Colonic mucosa (tissue), 4 donors: Measurements from ENCODE around the gene AMOT. TPM values are rescaled to one million over a fixed set of nuclear protein-coding genes. Genes with fewer than 3 reads are reported as not detected.

Experiments used
- DNase-seq: peaks from one replicate; pipeline ENCODE4 v3.0.0-alpha.2; 2020
- H3K27ac ChIP-seq: fragments of 200-600 bp; one replicate; pipeline ENCODE4 v1.8.0; 2021
- H3K27me3 ChIP-seq: fragments of 200-600 bp; one replicate; pipeline ENCODE4 v1.8.0; 2021
- H3K36me3 ChIP-seq: fragments of 200-600 bp; one replicate; pipeline ENCODE4 v1.8.0; 2021
- H3K4me1 ChIP-seq: fragments of 200-600 bp; one replicate; pipeline ENCODE4 v1.8.0; 2021; ENCODE audit warnings: mild to moderate bottlenecking
- H3K4me3 ChIP-seq: fragments of 200-600 bp; one replicate; pipeline ENCODE4 v1.8.0; 2021
- H3K9ac ChIP-seq, 2 donors: one replicate each; pipeline ENCODE4 v1.7.0; 2013; ENCODE audit warnings: control low read depth in 2 of 2, low read depth in 2 of 2, low read length in 2 of 2
- H3K9me3 ChIP-seq: fragments of 200-600 bp; one replicate; pipeline ENCODE4 v1.8.0; 2021
- intact Hi-C: fragments of 100-400 bp; cut with DNase I; formaldehyde crosslinking; loops from one replicate; pipeline ENCODE4 v1.14.1; 2022
- total RNA-seq, 2 donors: library from RNA; stranded (reverse); fragmentation: NEBNext Ultra II Directional in 1 of 2; extraction: Animal tissue kit (Norgen Biotek cat#: 25700) in 1 of 2; gene quantifications; one replicate each; pipeline ENCODE4 v1.2.1, GENCODE V29; 2021
- TF ChIP-seq, protein P1 (sequence below): fragments of 200-600 bp; IDR thresholded peaks from one replicate; pipeline ENCODE4 v1.8.0; 2022; ENCODE audit warnings: antibody characterized with exemption, mild to moderate bottlenecking
- donor health status: healthy.
- donor health status: DM: no; HTN: no; CAD: no.
- donor health status: DM: no; HTN: no; CAD: no.

Gene AMOT
- total RNA-seq, 2 donors from 2014 or later, result 23.3 to 24.2 TPM

DNA sequence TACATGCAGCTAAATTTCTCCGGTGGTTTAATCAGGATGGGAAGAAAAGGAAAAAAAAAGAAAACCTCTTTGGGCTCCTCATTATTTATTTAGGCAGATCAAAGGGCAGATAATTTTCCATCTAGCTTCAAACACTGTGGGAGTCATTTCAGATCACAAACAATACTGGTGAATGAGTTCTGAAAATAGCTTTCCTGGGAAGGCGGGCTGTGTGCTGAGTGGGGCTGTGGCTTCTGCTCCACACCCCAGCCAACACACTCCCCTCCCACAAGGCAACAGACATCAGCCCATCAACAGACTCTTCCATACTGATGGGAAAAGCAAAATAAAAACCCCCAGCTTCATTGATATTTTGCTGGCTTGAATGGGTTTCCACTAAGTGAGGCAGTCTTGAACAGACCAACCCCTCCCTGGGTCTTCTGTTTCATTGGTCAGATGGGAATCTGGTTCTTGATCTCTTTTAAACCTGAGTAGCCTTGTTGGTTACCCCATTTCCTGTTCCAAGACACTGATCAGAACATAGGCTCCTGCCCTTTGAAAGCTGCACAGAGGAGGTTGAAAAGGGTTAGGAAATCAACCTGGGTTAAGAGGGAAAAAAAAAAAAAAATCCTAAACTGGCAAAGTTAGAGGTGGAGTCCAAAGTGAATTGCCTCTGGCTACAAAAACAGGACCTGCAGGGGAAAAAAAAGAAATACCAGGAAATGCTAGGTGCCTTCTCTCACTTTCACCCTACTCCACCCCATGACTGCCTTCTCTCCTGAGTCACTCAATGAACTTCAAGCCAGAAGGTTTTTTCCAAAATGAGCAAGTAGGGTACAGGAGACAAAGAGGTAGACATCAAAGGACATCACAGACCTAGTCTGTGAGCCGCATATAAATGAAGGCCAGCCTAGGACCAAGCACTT is 20.0 kb downstream of the AMOT start:
- TF ChIP-seq, protein P1, sequence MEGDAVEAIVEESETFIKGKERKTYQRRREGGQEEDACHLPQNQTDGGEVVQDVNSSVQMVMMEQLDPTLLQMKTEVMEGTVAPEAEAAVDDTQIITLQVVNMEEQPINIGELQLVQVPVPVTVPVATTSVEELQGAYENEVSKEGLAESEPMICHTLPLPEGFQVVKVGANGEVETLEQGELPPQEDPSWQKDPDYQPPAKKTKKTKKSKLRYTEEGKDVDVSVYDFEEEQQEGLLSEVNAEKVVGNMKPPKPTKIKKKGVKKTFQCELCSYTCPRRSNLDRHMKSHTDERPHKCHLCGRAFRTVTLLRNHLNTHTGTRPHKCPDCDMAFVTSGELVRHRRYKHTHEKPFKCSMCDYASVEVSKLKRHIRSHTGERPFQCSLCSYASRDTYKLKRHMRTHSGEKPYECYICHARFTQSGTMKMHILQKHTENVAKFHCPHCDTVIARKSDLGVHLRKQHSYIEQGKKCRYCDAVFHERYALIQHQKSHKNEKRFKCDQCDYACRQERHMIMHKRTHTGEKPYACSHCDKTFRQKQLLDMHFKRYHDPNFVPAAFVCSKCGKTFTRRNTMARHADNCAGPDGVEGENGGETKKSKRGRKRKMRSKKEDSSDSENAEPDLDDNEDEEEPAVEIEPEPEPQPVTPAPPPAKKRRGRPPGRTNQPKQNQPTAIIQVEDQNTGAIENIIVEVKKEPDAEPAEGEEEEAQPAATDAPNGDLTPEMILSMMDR, result no peak
- no peaks in the 10 kb centered on the region for H3K36me3 ChIP-seq
- no peaks in the 10 kb centered on the region for H3K9me3 ChIP-seq
- no peak overlapping the region for H3K9ac ChIP-seq
- intact Hi-C loops, result no loop called here
- DNase-seq, result peak; percentile 35
- H3K4me3 ChIP-seq, result no peak overlapping the region
- peak overlapping the region; percentile 43 for H3K27ac ChIP-seq
- no peaks in the 10 kb centered on the region for H3K4me1 ChIP-seq
- H3K27me3 ChIP-seq, result no peaks in the 10 kb centered on the region

DNA sequence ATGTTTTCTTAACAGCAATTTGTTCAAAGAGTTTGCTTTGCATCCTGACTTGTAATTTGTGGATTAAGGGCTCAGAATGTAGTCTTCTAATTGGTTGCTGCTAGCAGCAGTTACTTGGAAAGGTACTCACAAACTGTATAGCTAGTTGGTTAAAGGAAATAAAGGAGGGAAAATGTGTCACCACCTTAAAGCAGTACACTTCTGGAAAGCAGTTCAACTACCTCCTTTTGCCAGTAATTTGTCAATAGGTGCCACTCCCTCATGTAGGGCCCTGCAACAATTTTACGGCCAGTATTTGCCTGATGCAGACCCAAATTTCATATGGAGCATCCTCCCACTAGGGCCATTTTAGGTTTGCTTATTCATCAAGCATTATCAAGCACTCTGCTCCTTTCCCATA is 20.8 kb downstream of the AMOT start:
- Histone ChIP-seq H3K27ac (peak overlapping the region; percentile 43), H3K36me3 (no peaks in the 10 kb centered on the region), H3K27me3 (no peaks in the 10 kb centered on the region), H3K4me3 (no peak overlapping the region), H3K9me3 (no peaks in the 10 kb centered on the region), H3K4me1 (no peaks in the 10 kb centered on the region), H3K9ac (no peak overlapping the region)
- no peak for DNase-seq
- intact Hi-C loops, result no loop called here
- TF ChIP-seq, protein P1, result no peak

DNA sequence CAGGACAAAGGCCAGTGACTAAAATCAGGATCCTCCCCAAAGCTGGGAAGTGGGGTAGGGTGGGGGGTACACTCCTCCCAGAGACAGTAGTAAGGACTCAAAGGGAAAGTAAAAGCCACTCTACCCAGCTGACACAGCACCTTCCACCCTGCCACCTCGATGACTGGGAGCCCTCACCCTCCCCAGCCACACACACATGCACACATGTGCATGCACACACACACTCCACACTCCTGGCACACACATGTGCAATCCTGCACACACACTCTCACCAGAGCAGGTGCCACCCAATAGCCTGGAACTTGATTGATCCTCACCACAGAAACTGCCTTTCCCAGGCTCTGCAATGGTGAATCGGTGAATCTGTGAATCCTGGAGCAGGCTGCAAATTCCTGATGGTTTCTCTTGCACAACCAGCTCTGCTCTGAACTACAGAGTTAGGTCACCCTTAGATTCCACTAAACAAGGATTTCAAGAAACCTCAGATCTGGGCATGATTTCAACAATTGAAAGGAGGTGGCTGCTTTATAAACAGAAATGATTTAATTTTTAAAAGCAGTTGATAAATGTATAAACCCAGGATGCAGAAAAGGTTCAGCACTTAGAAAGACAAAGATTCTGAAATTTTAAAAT is 21.5 kb downstream of the AMOT start:
- no peaks in the 10 kb centered on the region for H3K4me1 ChIP-seq
- intact Hi-C loops, result no loop called here
- no peak overlapping the region for H3K4me3 ChIP-seq
- no peaks in the 10 kb centered on the region for H3K9me3 ChIP-seq
- no peaks in the 10 kb centered on the region for H3K27me3 ChIP-seq
- H3K9ac ChIP-seq, result no peak overlapping the region
- TF ChIP-seq, protein P1, result no peak
- H3K36me3 ChIP-seq, result no peaks in the 10 kb centered on the region
- no peak overlapping the region for H3K27ac ChIP-seq
- DNase-seq, result no peak

DNA sequence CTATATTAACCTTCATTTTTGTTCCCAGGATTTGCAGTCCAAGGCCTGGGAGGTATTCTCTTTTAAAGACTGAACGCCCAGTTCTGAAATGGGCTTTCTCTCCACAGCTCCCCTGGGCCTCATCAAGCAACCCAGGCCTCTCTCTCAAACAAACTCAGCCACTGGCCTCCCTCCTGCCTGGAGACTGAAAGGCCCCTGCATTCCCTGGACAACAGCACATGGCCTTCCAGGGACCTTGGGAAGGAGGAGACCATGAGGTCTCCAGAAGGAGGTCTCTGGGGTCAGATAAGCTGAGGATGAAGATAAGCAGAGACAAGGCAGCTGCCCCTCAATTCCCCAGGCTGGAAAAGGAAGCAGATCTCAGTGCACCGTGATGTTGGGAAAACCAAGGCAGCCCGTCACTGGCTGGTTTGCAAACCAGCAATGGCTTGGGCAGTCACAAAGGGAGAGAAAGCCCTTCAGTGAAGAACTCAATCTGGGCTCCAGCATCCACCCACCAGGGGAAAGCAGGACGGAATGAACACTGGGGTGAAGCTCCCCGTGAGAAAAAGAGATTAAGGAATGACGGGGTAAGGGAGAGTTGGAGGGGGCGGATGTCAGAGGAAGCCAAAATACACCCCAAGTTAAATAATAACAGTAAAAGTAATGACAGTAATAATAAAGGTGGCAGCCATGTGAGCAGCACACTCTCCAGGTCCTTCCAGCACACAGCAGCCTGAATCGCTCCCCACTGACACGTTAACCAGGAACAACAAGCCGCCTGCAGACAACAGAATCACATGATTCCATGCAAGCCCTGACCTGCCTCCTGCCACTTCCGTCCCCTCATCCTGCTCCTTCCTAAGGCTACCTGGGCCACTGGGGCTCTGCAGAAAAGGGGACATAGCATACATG is 22.3 kb downstream of the AMOT start:
- no peak overlapping the region for H3K9ac ChIP-seq
- H3K4me3 ChIP-seq, result no peak overlapping the region
- no peaks in the 10 kb centered on the region for H3K27me3 ChIP-seq
- intact Hi-C loops, result no loop called here
- no peaks in the 10 kb centered on the region for H3K9me3 ChIP-seq
- H3K36me3 ChIP-seq, result no peaks in the 10 kb centered on the region
- TF ChIP-seq, protein P1, result no peak
- no peak for DNase-seq
- no peaks in the 10 kb centered on the region for H3K4me1 ChIP-seq
- H3K27ac ChIP-seq, result no peak overlapping the region

DNA sequence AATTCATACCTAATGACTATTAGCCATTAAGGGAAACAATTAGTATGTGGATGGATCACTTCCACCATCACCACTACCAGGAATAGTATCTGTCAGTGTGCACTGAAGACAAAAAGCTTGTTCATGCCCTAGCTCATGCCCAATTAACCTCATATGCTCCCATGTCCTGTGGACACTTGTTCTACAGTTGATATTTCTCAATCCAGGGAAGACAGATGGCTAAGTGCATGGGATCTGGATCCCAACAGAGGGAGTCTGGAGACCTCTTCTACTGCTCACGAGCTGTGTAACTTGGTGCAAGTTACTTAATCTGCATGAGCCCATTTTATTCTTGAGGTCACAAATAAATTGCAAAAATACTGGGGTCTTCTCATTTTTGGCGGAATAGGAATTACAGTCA is 23.7 kb downstream of the AMOT start:
- Histone ChIP-seq H3K9me3 (no peaks in the 10 kb centered on the region), H3K4me3 (no peak overlapping the region), H3K4me1 (no peaks in the 10 kb centered on the region), H3K27me3 (no peaks in the 10 kb centered on the region), H3K9ac (no peak overlapping the region), H3K27ac (no peak overlapping the region), H3K36me3 (no peaks in the 10 kb centered on the region)
- intact Hi-C loops, result no loop called here
- TF ChIP-seq, protein P1, result no peak
- no peak for DNase-seq
